MCF 10A (cell line): ENCODE measurements around the gene MMS19. TPM values are rescaled to one million over a fixed set of nuclear protein-coding genes. Genes with fewer than 3 reads are reported as not detected.

Experiments
- BruUV-seq: library from RNA; stranded (reverse); fragments of 400-500 nt; replicated peaks from 2 replicates; lab custom pipeline; 2021; lab: Mats Ljungman, UMichigan
- CTCF ChIA-PET: fragments of 300-600 bp; sonication (Branson Sonifier 250); formaldehyde crosslinking; extraction: SDS; loops from one replicate; lab custom pipeline; 2021; ENCODE audit warnings: antibody characterized with exemption, inconsistent platforms; lab: Yijun Ruan, JAX
- POLR2A ChIA-PET: fragments of 300-600, 350-650 bp; sonication (Branson Sonifier 250); formaldehyde crosslinking; extraction: SDS; loops from one replicate; lab custom pipeline; 2020; ENCODE audit warnings: antibody characterized with exemption, inconsistent platforms; lab: Yijun Ruan, JAX
- DNase-seq: peaks from one replicate; pipeline ENCODE4 v3.0.0-alpha.2; 2018; ENCODE audit not compliant: unreplicated experiment
- H3K27ac Mint-ChIP-seq: one replicate; pipeline ENCODE4 v1.8.0; 2022; ENCODE audit warnings: mild to moderate bottlenecking, low read depth, mixed read lengths; ENCODE audit not compliant: unreplicated experiment
- H3K27me3 Mint-ChIP-seq: one replicate; pipeline ENCODE4 v1.8.0; 2022; ENCODE audit warnings: mixed read lengths; ENCODE audit not compliant: insufficient read depth, unreplicated experiment
- H3K36me3 Mint-ChIP-seq: one replicate; pipeline ENCODE4 v1.8.0; 2022; ENCODE audit warnings: mild to moderate bottlenecking, moderate library complexity, mixed read lengths; ENCODE audit not compliant: insufficient read depth, unreplicated experiment
- H3K4me1 Mint-ChIP-seq: one replicate; pipeline ENCODE4 v1.8.0; 2022; ENCODE audit warnings: mixed read lengths; ENCODE audit not compliant: insufficient read depth, unreplicated experiment
- H3K4me3 Mint-ChIP-seq: one replicate; pipeline ENCODE4 v1.8.0; 2022; ENCODE audit warnings: mild to moderate bottlenecking, moderate library complexity, mixed read lengths; ENCODE audit not compliant: unreplicated experiment
- H3K9me3 Mint-ChIP-seq: one replicate; pipeline ENCODE4 v1.8.0; 2022; ENCODE audit warnings: mixed read lengths; ENCODE audit not compliant: unreplicated experiment
- CTCF ChIP-seq: fragments of 200-600 bp; IDR thresholded peaks from one replicate; pipeline ENCODE4 v1.8.0; 2022; ENCODE audit warnings: antibody characterized with exemption, mild to moderate bottlenecking; ENCODE audit not compliant: unreplicated experiment
- intact Hi-C: fragments of 100-400 bp; cut with micrococcal nuclease; formaldehyde crosslinking; loops from 2 replicates; pipeline ENCODE4 v1.14.1; 2022
- total RNA-seq: library from RNA; stranded (reverse); gene quantifications from 2 replicates; pipeline ENCODE4 v1.2.3, GENCODE V29; 2022

Gene MMS19
- total RNA-seq, 1 experiment from 2014 or later = 67.0 TPM

- no TSS peak for BruUV-seq
- Mint-ChIP-seq H3K36me3 (peaks cover 91% of the 10 kb centered on the region), H3K4me3 (no peak overlapping the region), H3K27ac (no peak overlapping the region), H3K9me3 (no peaks in the 10 kb centered on the region), H3K4me1 (no peaks in the 10 kb centered on the region), H3K27me3 (no peaks in the 10 kb centered on the region)
- no peak for TF ChIP-seq CTCF
- intact Hi-C loops = no loop called here
- DNase-seq = no peak
- ChIA-PET POLR2A (interaction anchor here (0.6 to 2.0 kb wide), 5 partner anchors 8 to 185 kb away, joined by 3 to 6 read pairs (median 3); no protein-coding TSS in a partner anchor), CTCF (interaction anchor here (0.6 to 2.0 kb wide), 6 partner anchors 8 to 156 kb away, joined by 3 to 13 read pairs (median 6); no protein-coding TSS in a partner anchor)
These were observed 42.1 kb downstream of the MMS19 start for GRCh38 chr10:97456034-97456685.

- Mint-ChIP-seq H3K27me3 (no peaks in the 10 kb centered on the region), H3K4me3 (no peak overlapping the region), H3K36me3 (peaks cover 84% of the 10 kb centered on the region), H3K4me1 (peaks cover 8% of the 10 kb centered on the region), H3K27ac (no peak overlapping the region), H3K9me3 (no peaks in the 10 kb centered on the region)
- POLR2A ChIA-PET = interaction anchor here (0.5 to 1.8 kb wide), 6 partner anchors 10 to 200 kb away, joined by 3 to 5 read pairs (median 4); partner anchors contain the start of gene UBTD1
- CTCF ChIA-PET = interaction anchor here (0.7 to 2.6 kb wide), 6 partner anchors 11 to 158 kb away, joined by 3 to 12 read pairs (median 4); no protein-coding TSS in a partner anchor
- peak; percentile 51 for DNase-seq
- intact Hi-C loops = no loop called here
- BruUV-seq = no TSS peak
- TF ChIP-seq CTCF = no peak
These were observed 43.7 kb downstream of the MMS19 start for GRCh38 chr10:97454330-97455036.

- no peak for DNase-seq
- intact Hi-C loops = no loop called here
- ChIA-PET POLR2A (interaction anchor here (1.0 to 1.9 kb wide), 3 partner anchors 13 to 52 kb away, joined by 3 to 5 read pairs (median 4); no protein-coding TSS in a partner anchor), CTCF (interaction anchor here (0.7 to 2.6 kb wide), 5 partner anchors 11 to 160 kb away, joined by 3 to 12 read pairs (median 7); no protein-coding TSS in a partner anchor)
- Mint-ChIP-seq H3K27ac (no peak overlapping the region), H3K36me3 (peaks cover 63% of the 10 kb centered on the region), H3K9me3 (no peaks in the 10 kb centered on the region), H3K4me1 (peaks cover 13% of the 10 kb centered on the region), H3K27me3 (no peaks in the 10 kb centered on the region), H3K4me3 (no peak overlapping the region)
- BruUV-seq = no TSS peak
- no peak for TF ChIP-seq CTCF
These were observed 45.9 kb downstream of the MMS19 start for GRCh38 chr10:97452352-97452751.

- DNase-seq = no peak
- no peaks in the 10 kb centered on the region for H3K9me3 Mint-ChIP-seq
- no TSS peak for BruUV-seq
- H3K4me3 Mint-ChIP-seq = no peak overlapping the region
- H3K27ac Mint-ChIP-seq = no peak overlapping the region
- TF ChIP-seq CTCF = no peak
- ChIA-PET POLR2A (interaction anchor here (1.0 kb wide), 1 partner anchor 51 kb away, joined by 3 read pairs; no protein-coding TSS in a partner anchor), CTCF (interaction anchor here (0.9 to 1.6 kb wide), 3 partner anchors 12 to 102 kb away, joined by 3 to 7 read pairs (median 3); no protein-coding TSS in a partner anchor)
- H3K4me1 Mint-ChIP-seq = peaks cover 13% of the 10 kb centered on the region
- peaks cover 55% of the 10 kb centered on the region for H3K36me3 Mint-ChIP-seq
- no peaks in the 10 kb centered on the region for H3K27me3 Mint-ChIP-seq
- intact Hi-C loops = no loop called here
These were observed 46.6 kb downstream of the MMS19 start for GRCh38 chr10:97451605-97452004.
